NCI-H1436 (cell line): ENCODE data around the gene SH3PXD2A.
"Not testable (repeated sequence)": the region's sequence is repeated elsewhere in the genome, so short reads cannot be mapped to it uniquely, and the experiment has no call there.

ENCODE experiments used
- DNase-seq: peaks from one replicate; lab custom pipeline; 2025; lab: John Stamatoyannopoulos, UW

The SH3PXD2A gene

GRCh38 chr10:103645141-103646054 lies 210.0 kb downstream of the SH3PXD2A start:
- DNase-seq: no peak

- DNase-seq: no peak
These were observed 212.0 kb downstream of the SH3PXD2A start for GRCh38 chr10:103643381-103643780.

- DNase-seq: no peak
These were observed 214.1 kb downstream of the SH3PXD2A start for GRCh38 chr10:103641326-103641725.

- DNase-seq: no peak
These were observed 214.8 kb downstream of the SH3PXD2A start for GRCh38 chr10:103640436-103641181.

- no peak for DNase-seq
These were observed 216.4 kb downstream of the SH3PXD2A start for GRCh38 chr10:103638948-103639347.

GRCh38 chr10:103637927-103638557 lies 217.3 kb downstream of the SH3PXD2A start:
- DNase-seq: no peak

GRCh38 chr10:103637011-103637410 lies 218.4 kb downstream of the SH3PXD2A start:
- no peak for DNase-seq

- no peak for DNase-seq
These were observed 218.9 kb downstream of the SH3PXD2A start for GRCh38 chr10:103636492-103636891.

- no peak for DNase-seq
These were observed 219.8 kb downstream of the SH3PXD2A start for GRCh38 chr10:103635580-103635979.

GRCh38 chr10:103633846-103634245 lies 221.5 kb downstream of the SH3PXD2A start:
- no peak for DNase-seq

GRCh38 chr10:103632871-103633270 lies 222.5 kb downstream of the SH3PXD2A start:
- DNase-seq: not testable (repeated sequence)

GRCh38 chr10:103632247-103632642 lies 223.1 kb downstream of the SH3PXD2A start:
- no peak for DNase-seq

- DNase-seq: no peak
These were observed 225.2 kb downstream of the SH3PXD2A start for GRCh38 chr10:103630156-103630555.

- no peak for DNase-seq
These were observed 225.8 kb downstream of the SH3PXD2A start for GRCh38 chr10:103629581-103629980.

- no peak for DNase-seq
These were observed 227.5 kb downstream of the SH3PXD2A start for GRCh38 chr10:103627893-103628292.

- DNase-seq: no peak
These were observed 228.1 kb downstream of the SH3PXD2A start for GRCh38 chr10:103627111-103627892.

- no peak for DNase-seq
These were observed 229.2 kb downstream of the SH3PXD2A start for GRCh38 chr10:103626178-103626577.

- DNase-seq: no peak
These were observed 232.3 kb downstream of the SH3PXD2A start for GRCh38 chr10:103622935-103623574.

GRCh38 chr10:103622286-103622685 lies 233.1 kb downstream of the SH3PXD2A start:
- DNase-seq: no peak

GRCh38 chr10:103621783-103622125 lies 233.6 kb downstream of the SH3PXD2A start:
- no peak for DNase-seq
